SK-N-MC (cell line): Measurements from ENCODE around the gene RAB41.

Source experiments
- EZH2 ChIP-seq: fragments of 200-600 bp; sonication (generic); IDR thresholded peaks from one replicate; pipeline ENCODE4 v1.6.1; 2017; ENCODE audit warnings: antibody characterized with exemption
- POLR2AphosphoS5 ChIP-seq: IDR thresholded peaks from 2 replicates; pipeline ENCODE4 v1.6.1; 2012; ENCODE audit warnings: mild to moderate bottlenecking, low read depth, low read length, borderline replicate concordance

- TF ChIP-seq POLR2AphosphoS5: no peak
- TF ChIP-seq EZH2: no peak
Measured at GRCh38 chrX:70279081-70279480, 2.9 kb upstream of the RAB41 start.
